HCT116 (cell line): ENCODE measurements around the gene BSN. TPM values are rescaled to one million over a fixed set of nuclear protein-coding genes. Genes with fewer than 3 reads are reported as not detected.
"Not testable (repeated sequence)": the region's sequence is repeated elsewhere in the genome, so short reads cannot be mapped to it uniquely, and the experiment has no call there.

Experiments used
- ATAC-seq: fragments of 200-7000 bp; cut with Tn5 transposase; 2 replicates; pipeline ENCODE4 v1.9.1; 2020; ENCODE audit warnings: mild to moderate bottlenecking, moderate library complexity
- BruUV-seq: library from RNA; stranded (reverse); fragments of 400-500 nt; replicated peaks from 2 replicates; lab custom pipeline; 2021; lab: Mats Ljungman, UMichigan
- CTCF ChIA-PET: fragments of 300-600 bp; sonication (Branson Sonifier 250); formaldehyde crosslinking; loops from one replicate; lab custom pipeline; 2021; ENCODE audit warnings: antibody characterized with exemption; lab: Charles Lee
- POLR2A ChIA-PET: fragments of 300-600, 350-600 bp; sonication (Branson Sonifier 250); formaldehyde crosslinking; loops from one replicate; lab custom pipeline; 2021; ENCODE audit warnings: antibody characterized with exemption; lab: Charles Lee
- RAD21 ChIA-PET, 2 experiments: fragments of 300-600 bp; sonication (Branson Sonifier 250); formaldehyde crosslinking; loops; one replicate each; lab custom pipeline; 2023; ENCODE audit warnings: low total read pairs in 2 of 2; ENCODE audit not compliant: uncharacterized antibody in 2 of 2, unreplicated experiment in 2 of 2, low non-redundant PET in 1 of 2; lab: Charles Lee
- DNase-seq: peaks from one replicate; pipeline ENCODE4 v3.0.0-alpha.2; 2010; ENCODE audit warnings: low read depth, low spot score
- H2AFZ ChIP-seq: fragments of 200-600 bp; shearing (Covaris generic), sonication (generic); 2 replicates; pipeline ENCODE4 v1.6.1; 2017; ENCODE audit warnings: low read depth, mixed run types, mixed read lengths, antibody characterized with exemption, low read length; ENCODE audit not compliant: poor library complexity, severe bottlenecking
- H3K27ac ChIP-seq: 2 replicates; pipeline ENCODE4 v1.5.1; 2012; ENCODE audit warnings: low read depth, low read length
- H3K27me3 ChIP-seq: fragments of 200-600 bp; sonication (generic); 2 replicates; pipeline ENCODE4 v1.6.1; 2016; ENCODE audit warnings: mixed run types, low read length, mixed read lengths; ENCODE audit not compliant: insufficient read depth
- H3K36me3 ChIP-seq, 2 experiments: fragments of 200-500 bp in 1 of 2; fragments of 200-600 bp in 1 of 2; sonication (Bioruptor generic) in 1 of 2; sonication (generic) in 1 of 2; 2 replicates each; pipeline versions ENCODE4 v1.5.1 to v1.6.1; 2014 to 2016; ENCODE audit warnings: low read length in 2 of 2, inconsistent platforms in 1 of 2, mixed read lengths in 1 of 2, mixed run types in 1 of 2; ENCODE audit not compliant: insufficient read depth in 2 of 2, control insufficient read depth in 1 of 2
- H3K4me1 ChIP-seq, 2 experiments: fragments of 200-600 bp in 1 of 2; sonication (generic) in 1 of 2; 2 replicates each; pipeline versions ENCODE4 v1.5.1 to v1.6.1; 2012 to 2017; ENCODE audit warnings: low read length in 2 of 2, inconsistent platforms in 1 of 2, mild to moderate bottlenecking in 1 of 2, mixed read lengths in 1 of 2, mixed run types in 1 of 2, moderate library complexity in 1 of 2; ENCODE audit not compliant: insufficient read depth in 2 of 2, control insufficient read depth in 1 of 2
- H3K4me2 ChIP-seq: fragments of 200-600 bp; sonication (generic); 2 replicates; pipeline ENCODE4 v1.6.1; 2017; ENCODE audit warnings: mixed run types, low read length, mixed read lengths
- H3K4me3 ChIP-seq, 2 experiments: fragments of 200-600 bp in 1 of 2; sonication (generic) in 1 of 2; replicated peaks in 1 of 2; 2 replicates each; pipeline ENCODE4 v1.5.1; 2011 to 2016; ENCODE audit warnings: low read length in 2 of 2, control low read depth in 1 of 2, low read depth in 1 of 2, mild to moderate bottlenecking in 1 of 2, mixed read lengths in 1 of 2, mixed run types in 1 of 2
- H3K79me2 ChIP-seq: fragments of 200-600 bp; sonication (generic); 2 replicates; pipeline ENCODE4 v1.6.1; 2017; ENCODE audit warnings: mild to moderate bottlenecking, mixed run types, low read length, moderate library complexity, mixed read lengths; ENCODE audit not compliant: insufficient read depth
- H3K9ac ChIP-seq: fragments of 200-600 bp; sonication (generic); 2 replicates; pipeline ENCODE4 v1.6.1; 2016; ENCODE audit warnings: low read length, mixed read lengths
- H3K9me2 ChIP-seq: fragments of 200-600 bp; sonication (generic), shearing (Covaris generic); 2 replicates; pipeline ENCODE4 v1.6.1; 2017; ENCODE audit warnings: mixed run types, mild to moderate bottlenecking, moderate library complexity; ENCODE audit not compliant: insufficient read depth
- H3K9me3 ChIP-seq, 2 experiments: fragments of 200-500 bp in 1 of 2; fragments of 200-600 bp in 1 of 2; sonication (Bioruptor generic) in 1 of 2; sonication (generic) in 1 of 2; 2 replicates each; pipeline ENCODE4 v1.6.1; 2014 to 2017; ENCODE audit warnings: low read length in 2 of 2, mixed read lengths in 2 of 2, inconsistent platforms in 1 of 2, low read depth in 1 of 2, mild to moderate bottlenecking in 1 of 2, mixed run types in 1 of 2, moderate library complexity in 1 of 2; ENCODE audit not compliant: control insufficient read depth in 1 of 2, insufficient read depth in 1 of 2
- H4K20me1 ChIP-seq: fragments of 200-600 bp; sonication (generic), shearing (Covaris generic); 2 replicates; pipeline ENCODE4 v1.6.1; 2017; ENCODE audit warnings: mixed run types, mild to moderate bottlenecking, moderate library complexity; ENCODE audit not compliant: insufficient read depth
- CBX3 ChIP-seq: IDR thresholded peaks from 2 replicates; pipeline ENCODE4 v1.6.1; 2012; ENCODE audit warnings: low read depth
- EGR1 ChIP-seq: IDR thresholded peaks from 2 replicates; pipeline ENCODE4 v1.6.1; 2012; ENCODE audit warnings: low read depth
- EZH2phosphoT487 ChIP-seq: fragments of 200-600 bp; IDR thresholded peaks from 2 replicates; pipeline ENCODE4 v1.6.1; 2018; ENCODE audit warnings: antibody characterized with exemption, borderline replicate concordance
- POLR2A ChIP-seq: IDR thresholded peaks from 2 replicates; pipeline ENCODE4 v1.7.0; 2011; ENCODE audit warnings: borderline replicate concordance; ENCODE audit not compliant: insufficient read depth, insufficient read length; ENCODE audit errors: extremely low read depth
- SIN3A ChIP-seq: IDR thresholded peaks from 2 replicates; pipeline ENCODE4 v1.6.1; 2012; ENCODE audit warnings: low read depth
- SRF ChIP-seq: IDR thresholded peaks from 2 replicates; pipeline ENCODE4 v1.6.1; 2012; ENCODE audit warnings: low read depth
- intact Hi-C: fragments of 100-400 bp; cut with micrococcal nuclease; formaldehyde crosslinking; loops from 2 replicates; pipeline ENCODE4 v1.10.0; 2022
- total RNA-seq: library from RNA; stranded (reverse); gene quantifications from one replicate; pipeline ENCODE4 v1.2.1, GENCODE V29; 2021; ENCODE audit not compliant: unreplicated experiment

Gene BSN
- total RNA-seq, 1 experiment from 2014 or later = 1.5 TPM

DNA sequence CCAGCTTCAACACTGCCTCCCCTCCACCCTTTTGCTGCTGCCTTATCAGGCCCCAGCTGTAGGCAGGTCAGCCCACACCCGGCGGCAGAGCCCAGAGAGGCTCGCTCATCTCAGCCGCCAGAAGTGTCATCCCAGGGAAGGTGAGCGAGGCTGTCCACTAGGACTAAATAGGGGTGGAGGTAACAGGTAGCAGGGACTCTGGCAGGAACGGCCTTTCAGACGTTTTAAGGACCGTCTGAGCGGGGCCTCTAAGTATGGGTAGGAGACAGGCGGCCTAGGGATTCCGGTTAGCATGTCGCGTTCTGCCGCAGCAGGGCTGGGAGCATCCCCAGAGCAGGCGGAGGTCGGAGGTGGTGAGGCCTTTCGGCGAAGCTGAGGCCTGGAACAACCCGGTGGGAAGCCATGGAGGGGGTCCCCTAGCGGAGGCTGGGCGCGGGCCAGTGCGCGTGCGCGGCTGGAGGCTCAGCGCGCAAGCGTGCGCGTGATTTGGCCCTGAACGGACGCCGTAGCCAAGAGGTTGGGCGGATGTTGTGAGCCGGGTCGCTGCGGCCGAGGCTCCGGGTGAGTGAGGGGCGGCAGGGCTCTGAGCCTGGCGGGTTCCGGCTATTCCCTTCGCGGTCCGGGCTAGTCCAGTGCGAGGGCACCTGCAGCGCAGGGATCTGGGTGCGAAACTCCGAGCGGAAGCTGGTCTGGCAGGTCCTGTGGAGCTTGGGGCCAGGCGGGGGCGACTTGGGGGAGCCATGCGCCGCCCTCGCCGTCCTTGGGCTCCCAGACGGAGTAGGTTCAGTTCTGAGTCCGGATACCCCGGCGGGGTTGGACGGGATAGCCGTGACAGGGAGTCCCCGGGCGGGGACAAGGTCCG, 135.0 kb downstream of the BSN start, which contains the start of the genes MST1 and RNF123 (continued):
- TF ChIP-seq SIN3A (peak; percentile 67; the same call in 1 of the 2 replicates), EZH2phosphoT487 (no peak), POLR2A (peak; percentile 76), EGR1 (no peak), CBX3 (no peak), SRF (no peak)

DNA sequence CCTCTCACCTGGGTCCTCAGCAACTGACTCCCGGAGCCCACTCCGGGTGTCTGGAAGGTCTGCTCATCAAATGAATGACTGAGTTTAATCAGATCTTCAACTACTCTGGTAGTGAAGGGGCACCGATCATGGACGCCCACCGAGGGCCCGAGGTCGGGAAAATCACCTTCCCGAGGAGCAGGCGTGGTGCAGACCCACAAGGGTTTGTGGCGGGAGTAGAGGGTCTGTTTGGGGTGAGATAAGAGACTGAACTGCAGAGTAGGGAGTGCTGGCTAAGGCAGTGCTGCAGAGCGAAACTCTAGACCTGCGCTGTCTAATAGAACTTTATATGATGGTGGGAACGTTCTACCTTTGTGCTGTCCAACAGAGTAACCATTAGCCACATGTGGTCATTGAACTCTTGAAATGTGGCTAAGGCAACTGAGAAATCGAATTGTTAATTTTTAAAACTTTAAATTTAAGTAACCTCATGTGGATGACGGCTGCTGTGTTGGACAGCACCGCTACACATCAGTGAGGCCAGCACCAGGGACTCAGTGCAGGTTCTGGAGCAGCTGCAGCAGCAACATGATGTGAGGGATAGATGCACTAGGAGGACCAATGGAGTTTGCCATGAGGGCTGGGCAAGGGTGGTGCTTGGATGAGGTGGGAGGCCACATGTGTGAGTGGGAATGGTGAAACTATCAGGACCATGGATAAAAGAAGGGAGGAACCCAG, 135.8 kb downstream of the BSN start:
- CTCF ChIA-PET = not testable (repeated sequence)

GRCh38 chr3:49690856-49691255, 136.6 kb downstream of the BSN start:
- RAD21 ChIA-PET, intact Hi-C loops, H3K27ac ChIP-seq, ATAC-seq, DNase-seq, H3K27me3 ChIP-seq, H3K9me3 ChIP-seq, H4K20me1 ChIP-seq, CTCF ChIA-PET, H3K36me3 ChIP-seq, H3K9ac ChIP-seq, H3K9me2 ChIP-seq, H2AFZ ChIP-seq, POLR2A ChIA-PET, BruUV-seq: not testable (repeated sequence)
- H3K4me3 ChIP-seq = peak overlapping the region; percentile 89 to 97; a peak in 3 of 4 replicates
- H3K4me1 ChIP-seq = peaks cover 4 to 14% of the 10 kb centered on the region in 2 experiments; a peak in 3 of 4 replicates
- H3K79me2 ChIP-seq = peaks cover 17% of the 10 kb centered on the region
- H3K4me2 ChIP-seq = peak overlapping the region; percentile 87

More for the DNA sequence above, 135.8 kb downstream of the BSN start:
- TF ChIP-seq EGR1 = peak; percentile 46; the same call in 1 of the 2 replicates
- H3K9me3 ChIP-seq, ATAC-seq, H4K20me1 ChIP-seq, intact Hi-C loops, RAD21 ChIA-PET, H2AFZ ChIP-seq, DNase-seq, H3K36me3 ChIP-seq, H3K9me2 ChIP-seq, H3K27me3 ChIP-seq, POLR2A ChIA-PET, BruUV-seq: not testable (repeated sequence)
- Histone ChIP-seq H3K4me3 (peak overlapping the region; percentile 89 to 97), H3K79me2 (peaks cover 17% of the 10 kb centered on the region), H3K27ac (peak overlapping the region; percentile 66), H3K9ac (peak overlapping the region; percentile 91), H3K4me2 (peak overlapping the region; percentile 87), H3K4me1 (peaks cover 4 to 14% of the 10 kb centered on the region in 2 experiments; a peak in 3 of 4 replicates)

DNA sequence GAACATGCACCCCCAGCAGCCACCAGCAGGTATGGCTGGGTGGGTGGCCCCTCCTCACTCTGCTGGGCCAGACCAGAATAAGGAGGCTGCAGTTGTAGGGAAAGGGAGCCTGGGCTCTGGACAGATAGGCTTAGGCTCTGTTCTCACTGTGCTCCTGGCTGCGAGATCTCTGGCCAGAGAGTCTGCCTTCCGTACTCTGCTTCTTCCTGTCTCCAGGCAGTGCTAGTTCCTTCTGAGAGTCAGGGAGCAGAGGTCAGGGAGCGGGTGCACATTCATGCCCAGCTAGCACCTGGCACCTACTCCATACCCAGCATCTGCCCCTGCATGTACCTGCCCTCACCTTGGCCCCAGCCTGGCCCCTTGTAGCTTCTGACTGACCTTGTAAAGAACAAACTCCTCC, 137.2 kb downstream of the BSN start:
- Histone ChIP-seq H3K4me1 (peaks cover 4 to 14% of the 10 kb centered on the region in 2 experiments; a peak in 3 of 4 replicates), H3K4me2 (0 out of 2 replicates have a peak overlapping the region, but pooled peaks have one; percentile 87), H3K79me2 (peaks cover 17% of the 10 kb centered on the region)
- H3K36me3 ChIP-seq, H3K9ac ChIP-seq, H3K9me3 ChIP-seq, RAD21 ChIA-PET, intact Hi-C loops, H2AFZ ChIP-seq, DNase-seq, BruUV-seq, H3K27me3 ChIP-seq, H3K4me3 ChIP-seq, POLR2A ChIA-PET, CTCF ChIA-PET, H4K20me1 ChIP-seq, ATAC-seq, H3K9me2 ChIP-seq, H3K27ac ChIP-seq: not testable (repeated sequence)
